HEK293 (cell line): Measurements from ENCODE around the gene HPSE.

Experiments used
- CTCF ChIA-PET: fragments of 350-600 bp; formaldehyde crosslinking; extraction: SDS; loops from one replicate; lab custom pipeline; 2021; ENCODE audit warnings: antibody characterized with exemption; lab: Yijun Ruan, JAX
- POLR2A ChIA-PET: fragments of 300-600 bp; formaldehyde crosslinking; extraction: SDS; loops from one replicate; lab custom pipeline; 2020; ENCODE audit warnings: antibody characterized with exemption, inconsistent platforms; lab: Yijun Ruan, JAX
- H3K27ac ChIP-seq: fragments of 200-500 bp; sonication (Bioruptor generic); 2 replicates; pipeline ENCODE4 v1.5.1; 2014; ENCODE audit warnings: low read depth, low read length, control low read depth, inconsistent platforms; ENCODE audit errors: extremely low read depth
- H3K36me3 ChIP-seq, 2 experiments: fragments of 200-500 bp in 1 of 2; sonication (Bioruptor generic) in 1 of 2; 1 replicate in 1 of 2; 2 replicates in 1 of 2; pipeline ENCODE4 v1.5.1; 2014 to 2017; ENCODE audit warnings: inconsistent platforms in 2 of 2, low read length in 2 of 2; ENCODE audit not compliant: control insufficient read depth in 2 of 2, insufficient read depth in 1 of 2
- H3K4me1 ChIP-seq: fragments of 200-500 bp; sonication (Bioruptor generic); 2 replicates; pipeline ENCODE4 v1.5.1; 2014; ENCODE audit warnings: mild to moderate bottlenecking, low read length, inconsistent platforms; ENCODE audit not compliant: control insufficient read depth, insufficient read depth
- H3K4me3 ChIP-seq: 2 replicates; pipeline ENCODE4 v1.5.1; 2011; ENCODE audit warnings: low read depth, mild to moderate bottlenecking, control low read depth, low read length, moderate library complexity
- H3K9me3 ChIP-seq: fragments of 200-500 bp; sonication (Bioruptor generic); 2 replicates; pipeline ENCODE4 v1.5.1; 2014; ENCODE audit warnings: low read depth, low read length, inconsistent platforms; ENCODE audit not compliant: control insufficient read depth, insufficient read depth
- BCL6B ChIP-seq: fragments of 450-650 bp; formaldehyde crosslinking; IDR thresholded peaks from 2 replicates; pipeline ENCODE4 v1.5.1; 2017; ENCODE audit warnings: missing biosample characterization, missing genetic modification characterization
- GLIS2 ChIP-seq: fragments of 450-650 bp; formaldehyde crosslinking; IDR thresholded peaks from 2 replicates; pipeline ENCODE4 v1.5.1; 2016; ENCODE audit warnings: missing biosample characterization, missing genetic modification characterization
- KLF1 ChIP-seq: fragments of 450-650 bp; formaldehyde crosslinking; IDR thresholded peaks from 2 replicates; pipeline ENCODE4 v1.5.1; 2016; ENCODE audit warnings: missing biosample characterization, missing genetic modification characterization
- KLF17 ChIP-seq: fragments of 450-650 bp; formaldehyde crosslinking; IDR thresholded peaks from 2 replicates; pipeline ENCODE4 v1.5.1; 2016; ENCODE audit warnings: missing biosample characterization, missing genetic modification characterization
- PBX3 ChIP-seq: sonication (generic); formaldehyde crosslinking; IDR thresholded peaks from 2 replicates; pipeline ENCODE4 v1.8.1; 2022; ENCODE audit warnings: mild to moderate bottlenecking, moderate library complexity, missing genetic modification reagents
- PRDM4 ChIP-seq: fragments of 450-650 bp; formaldehyde crosslinking; IDR thresholded peaks from 2 replicates; pipeline ENCODE4 v1.5.1; 2017; ENCODE audit warnings: missing biosample characterization, missing genetic modification characterization
- SP7 ChIP-seq: fragments of 450-650 bp; formaldehyde crosslinking; IDR thresholded peaks from 2 replicates; pipeline ENCODE4 v1.5.1; 2016; ENCODE audit warnings: missing biosample characterization, missing genetic modification characterization
- TCF7L2 ChIP-seq: IDR thresholded peaks from 2 replicates; pipeline ENCODE4 v1.6.1; 2011; ENCODE audit warnings: low read depth, mild to moderate bottlenecking, inconsistent platforms, low read length, moderate library complexity, borderline replicate concordance
- YY2 ChIP-seq: fragments of 450-650 bp; formaldehyde crosslinking; IDR thresholded peaks from 2 replicates; pipeline ENCODE4 v1.5.1; 2016; ENCODE audit warnings: missing biosample characterization, missing genetic modification characterization
- ZBTB1 ChIP-seq: fragments of 450-650 bp; formaldehyde crosslinking; IDR thresholded peaks from 2 replicates; pipeline ENCODE4 v1.5.1; 2016; ENCODE audit warnings: missing biosample characterization, missing genetic modification characterization
- ZBTB48 ChIP-seq: fragments of 450-650 bp; formaldehyde crosslinking; IDR thresholded peaks from 2 replicates; pipeline ENCODE4 v1.5.1; 2016; ENCODE audit warnings: missing biosample characterization, missing genetic modification characterization
- ZNF155 ChIP-seq: fragments of 450-650 bp; formaldehyde crosslinking; IDR thresholded peaks from 2 replicates; pipeline ENCODE4 v1.5.1; 2016; ENCODE audit warnings: missing biosample characterization, missing genetic modification characterization
- ZNF214 ChIP-seq: fragments of 450-650 bp; formaldehyde crosslinking; IDR thresholded peaks from 2 replicates; pipeline ENCODE4 v1.5.1; 2017; ENCODE audit warnings: missing biosample characterization, mild to moderate bottlenecking, missing genetic modification characterization, borderline replicate concordance
- ZNF24 ChIP-seq: fragments of 450-650 bp; formaldehyde crosslinking; IDR thresholded peaks from 2 replicates; pipeline ENCODE4 v1.5.1; 2016; ENCODE audit warnings: missing biosample characterization, missing genetic modification characterization
- ZNF280C ChIP-seq: fragments of 450-650 bp; formaldehyde crosslinking; IDR thresholded peaks from 2 replicates; pipeline ENCODE4 v1.5.1; 2016; ENCODE audit warnings: missing biosample characterization, missing genetic modification characterization
- ZNF311 ChIP-seq: fragments of 450-650 bp; formaldehyde crosslinking; IDR thresholded peaks from 2 replicates; pipeline ENCODE4 v1.5.1; 2017; ENCODE audit warnings: missing biosample characterization, missing genetic modification characterization, borderline replicate concordance
- ZNF354C ChIP-seq: fragments of 450-650 bp; formaldehyde crosslinking; IDR thresholded peaks from 2 replicates; pipeline ENCODE4 v1.5.1; 2016; ENCODE audit warnings: missing biosample characterization, missing genetic modification characterization, low read depth, borderline replicate concordance
- ZNF423 ChIP-seq: fragments of 450-650 bp; formaldehyde crosslinking; IDR thresholded peaks from 2 replicates; pipeline ENCODE4 v1.5.1; 2016; ENCODE audit warnings: missing biosample characterization, missing genetic modification characterization
- ZNF530 ChIP-seq: fragments of 450-650 bp; formaldehyde crosslinking; IDR thresholded peaks from 2 replicates; pipeline ENCODE4 v1.5.1; 2016; ENCODE audit warnings: low read depth, missing biosample characterization, missing genetic modification characterization
- ZNF548 ChIP-seq: fragments of 450-650 bp; formaldehyde crosslinking; IDR thresholded peaks from 2 replicates; pipeline ENCODE4 v1.5.1; 2016; ENCODE audit warnings: missing biosample characterization, missing genetic modification characterization
- ZNF560 ChIP-seq: fragments of 450-650 bp; formaldehyde crosslinking; IDR thresholded peaks from 2 replicates; pipeline ENCODE4 v1.5.1; 2017; ENCODE audit warnings: missing biosample characterization, missing genetic modification characterization, borderline replicate concordance
- ZNF701 ChIP-seq: fragments of 450-650 bp; formaldehyde crosslinking; IDR thresholded peaks from 2 replicates; pipeline ENCODE4 v1.5.1; 2016; ENCODE audit warnings: missing biosample characterization, missing genetic modification characterization
- ZNF707 ChIP-seq: fragments of 450-650 bp; formaldehyde crosslinking; IDR thresholded peaks from 2 replicates; pipeline ENCODE4 v1.5.1; 2016; ENCODE audit warnings: missing biosample characterization, missing genetic modification characterization
- ZNF830 ChIP-seq: fragments of 450-650 bp; IDR thresholded peaks from 2 replicates; pipeline ENCODE4 v1.5.0; 2018; ENCODE audit warnings: missing biosample characterization, missing genetic modification characterization, low read depth, mild to moderate bottlenecking, moderate library complexity
- ZNF843 ChIP-seq: fragments of 450-650 bp; formaldehyde crosslinking; IDR thresholded peaks from 2 replicates; pipeline ENCODE4 v1.5.1; 2016; ENCODE audit warnings: missing biosample characterization, missing genetic modification characterization
- ZSCAN5A ChIP-seq: fragments of 450-650 bp; formaldehyde crosslinking; IDR thresholded peaks from 2 replicates; pipeline ENCODE4 v1.5.1; 2016; ENCODE audit warnings: missing biosample characterization, missing genetic modification characterization

Gene HPSE

GRCh38 chr4:83257811-83258210, 76.8 kb downstream of the HPSE start:
- ChIA-PET POLR2A (no interaction called here), CTCF (interaction anchor here (0.6 kb wide), 2 partner anchors 148 to 375 kb away, joined by 3 read pairs; no protein-coding TSS in a partner anchor)
- no peaks in the 10 kb centered on the region for H3K9me3 ChIP-seq
- H3K36me3 ChIP-seq, result peaks cover 5 to 15% of the 10 kb centered on the region in 2 experiments; a peak in 2 of 3 replicates
- no peaks in the 10 kb centered on the region for H3K4me1 ChIP-seq
- H3K4me3 ChIP-seq, result no peak overlapping the region
- TF ChIP-seq GLIS2 (tag by site-specific recombination) (no peak), ZNF830 (tag by site-specific recombination) (no peak), ZNF214 (tag by site-specific recombination) (no peak), BCL6B (tag by site-specific recombination) (peak; percentile 28; the same call in 1 of the 2 replicates)
- TF ChIP-seq, all 188 proteins: peak for 1
- no peak overlapping the region for H3K27ac ChIP-seq

GRCh38 chr4:83255584-83255983, 79.1 kb downstream of the HPSE start:
- ChIA-PET POLR2A (no interaction called here), CTCF (interaction anchor here (0.5 kb wide), 1 partner anchor 15 kb away, joined by 3 read pairs; no protein-coding TSS in a partner anchor)
- Histone ChIP-seq H3K4me3 (no peak overlapping the region), H3K27ac (no peak overlapping the region), H3K4me1 (no peaks in the 10 kb centered on the region), H3K9me3 (no peaks in the 10 kb centered on the region), H3K36me3 (no peaks in the 10 kb centered on the region; a peak in 1 of 3 replicates)
- no peak for TF ChIP-seq ZNF354C (tag by site-specific recombination)
- TF ChIP-seq ZBTB48 (tag by site-specific recombination), result no peak
- no peak for TF ChIP-seq KLF1
- no peak for TF ChIP-seq ZBTB1 (tag by site-specific recombination)
- TF ChIP-seq TCF7L2, result no peak
- TF ChIP-seq KLF17, result no peak
- no peak for TF ChIP-seq ZNF707
- TF ChIP-seq ZNF280C (tag by site-specific recombination), result no peak
- peak; percentile 57; the same call in 1 of the 2 replicates for TF ChIP-seq PRDM4
- TF ChIP-seq ZNF560, result no peak
- TF ChIP-seq ZNF155 (tag by site-specific recombination), result no peak
- TF ChIP-seq ZNF548 (tag by site-specific recombination), result no peak
- TF ChIP-seq ZNF701 (tag by site-specific recombination), result no peak
- no peak for TF ChIP-seq ZNF24 (tag by site-specific recombination)
- TF ChIP-seq GLIS2 (tag by site-specific recombination), result no peak
- no peak for TF ChIP-seq YY2 (tag by site-specific recombination)
- TF ChIP-seq ZNF530 (tag by site-specific recombination), result no peak
- no peak for TF ChIP-seq ZNF214 (tag by site-specific recombination)
- TF ChIP-seq ZNF311, result no peak
- peak; percentile 71 for TF ChIP-seq SP7 (tag by site-specific recombination)
- TF ChIP-seq PBX3 (CRISPR knock-in tag), result no peak
- TF ChIP-seq ZSCAN5A, result no peak
- TF ChIP-seq ZNF843 (tag by site-specific recombination), result peak; percentile 87
- no peak for TF ChIP-seq ZNF423 (tag by site-specific recombination)
